ENCODE data around the gene KRT23. TPM values are rescaled to one million over a fixed set of nuclear protein-coding genes. Genes with fewer than 3 reads are reported as not detected.

The KRT23 gene, protein sequence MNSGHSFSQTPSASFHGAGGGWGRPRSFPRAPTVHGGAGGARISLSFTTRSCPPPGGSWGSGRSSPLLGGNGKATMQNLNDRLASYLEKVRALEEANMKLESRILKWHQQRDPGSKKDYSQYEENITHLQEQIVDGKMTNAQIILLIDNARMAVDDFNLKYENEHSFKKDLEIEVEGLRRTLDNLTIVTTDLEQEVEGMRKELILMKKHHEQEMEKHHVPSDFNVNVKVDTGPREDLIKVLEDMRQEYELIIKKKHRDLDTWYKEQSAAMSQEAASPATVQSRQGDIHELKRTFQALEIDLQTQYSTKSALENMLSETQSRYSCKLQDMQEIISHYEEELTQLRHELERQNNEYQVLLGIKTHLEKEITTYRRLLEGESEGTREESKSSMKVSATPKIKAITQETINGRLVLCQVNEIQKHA
- not detected for total RNA-seq
- polyA plus RNA-seq: 1 to 10 TPM in 2 of 3 donors, not detected in 1; 1.1 to 2.6 TPM
- long read RNA-seq, donor 1: 0 reads
- long read RNA-seq, donor 2: 0 reads
- long read RNA-seq, donor 3: 0 reads
- long read RNA-seq, donor 4: 0 reads
- long read RNA-seq, donor 5: 0 reads
- long read RNA-seq, donor 6: 0 reads
- long read RNA-seq, donor 7: 0 reads
- long read RNA-seq, donor 8: 0 reads
- long read RNA-seq, donor 9: 0 reads
- long read RNA-seq, donor 10: 0 reads

DNA sequence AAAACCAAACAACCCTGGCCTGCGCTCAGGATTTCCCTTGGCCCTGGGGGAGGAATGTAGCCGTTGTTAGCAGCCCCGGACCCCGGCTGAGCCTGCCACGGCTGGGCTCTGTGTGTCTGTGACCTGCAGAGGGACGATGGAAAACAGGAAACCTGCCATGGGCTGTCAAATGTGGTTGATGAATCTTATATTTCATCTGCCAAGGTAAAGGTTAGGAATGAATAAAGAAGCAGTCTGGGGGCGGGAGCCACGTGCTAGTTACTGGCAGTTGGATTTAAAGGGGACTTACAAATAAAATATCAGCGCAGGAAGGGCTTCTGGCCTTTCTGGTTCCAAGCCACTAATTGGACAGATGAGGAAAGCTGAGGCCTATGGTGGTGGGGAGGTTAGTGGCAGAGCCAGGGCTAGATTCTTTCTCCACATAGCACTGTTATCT, at the start of gene KRT23:
Gene KRT23, minus strand, starts transcription at position 263 of the 436 bp plus-strand sequence. CDS start 1,043 bp downstream, outside the sequence.
- intact Hi-C loops (cut with DNase I; ENCODE audit: low total_unique reads): no loop called here
- Histone ChIP-seq H3K27me3 (no peaks in the 10 kb centered on the region), H3K9me3 (no peaks in the 10 kb centered on the region), H3K4me3 (no peak within 1 kb of the TSS), H3K27ac (no peak within 1 kb of the TSS), H3K36me3 (no peaks in the 10 kb centered on the region), H3K4me1 (peaks cover 0 to 10% (median 0%) of the 10 kb centered on the region in 4 donors)
- 19 to 33% (median 26%) methylated on average over 9 of the region's 9 CpGs for WGBS, 5 donors
- TF ChIP-seq EP300 (IDR thresholded peaks at IDR 0.05): no peak
- no peak for TF ChIP-seq POLR2A (IDR thresholded peaks at IDR 0.05)
- no peak for TF ChIP-seq POLR2AphosphoS5 (IDR thresholded peaks at IDR 0.05)
- no peak for TF ChIP-seq CTCF (IDR thresholded peaks at IDR 0.05)
- DNase-seq: peak; percentile 25 to 32

GRCh38 chr17:40986920-40987319, 49.5 kb upstream of the KRT23 start:
- peak in 1 of 2 donors; percentile 6 for DNase-seq
- Histone ChIP-seq H3K27ac (no peak overlapping the region), H3K9me3 (no peaks in the 10 kb centered on the region), H3K4me3 (no peak overlapping the region), H3K36me3 (no peaks in the 10 kb centered on the region), H3K4me1 (no peaks in the 10 kb centered on the region), H3K27me3 (peaks cover 0 to 29% (median 0%) of the 10 kb centered on the region in 3 donors)
- 49 to 62% (median 51%) methylated on average over 8 of the region's 8 CpGs for WGBS, 5 donors
- no peak for TF ChIP-seq EP300 (IDR thresholded peaks at IDR 0.05)
- TF ChIP-seq POLR2A (IDR thresholded peaks at IDR 0.05): no peak
- TF ChIP-seq POLR2AphosphoS5 (IDR thresholded peaks at IDR 0.05): no peak
- no peak for TF ChIP-seq CTCF (IDR thresholded peaks at IDR 0.05)
- intact Hi-C loops (cut with DNase I; ENCODE audit: low total_unique reads): no loop called here

DNA sequence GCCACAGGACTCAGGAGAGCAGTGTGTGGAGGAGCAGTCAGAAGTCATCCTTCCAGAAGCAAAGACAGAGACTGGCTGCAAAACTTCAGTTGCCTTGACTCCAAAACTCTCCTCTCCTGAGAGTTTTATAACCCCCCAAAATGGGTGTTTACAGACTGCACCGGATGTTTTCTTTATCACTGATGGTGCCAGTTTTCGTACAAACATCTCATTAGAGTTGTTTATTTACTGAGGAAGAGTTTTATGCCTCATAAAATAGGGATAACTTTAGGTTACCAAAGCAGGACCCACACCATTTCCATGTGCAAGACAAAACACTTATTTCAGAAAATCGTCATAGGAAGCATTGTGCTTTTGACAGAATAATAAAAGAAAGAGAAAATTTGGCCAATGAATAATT, 46.8 kb upstream of the KRT23 start, which contains the start of gene KRT40:
Gene KRT40, minus strand, starts transcription at position 101 of the 400 bp plus-strand sequence. Its CDS starts 53 bp downstream, at position 48.
- no peak for DNase-seq
- Histone ChIP-seq H3K27ac (no peak within 1 kb of the TSS), H3K4me3 (no peak within 1 kb of the TSS), H3K36me3 (no peaks in the 10 kb centered on the region), H3K9me3 (no peaks in the 10 kb centered on the region), H3K4me1 (no peaks in the 10 kb centered on the region), H3K27me3 (peaks cover 0 to 34% (median 0%) of the 10 kb centered on the region in 3 donors)
- TF ChIP-seq POLR2A (IDR thresholded peaks at IDR 0.05): no peak
- no peak for TF ChIP-seq POLR2AphosphoS5 (IDR thresholded peaks at IDR 0.05)
- no peak for TF ChIP-seq CTCF (IDR thresholded peaks at IDR 0.05)
- no peak for TF ChIP-seq EP300 (IDR thresholded peaks at IDR 0.05)
- intact Hi-C loops (cut with DNase I; ENCODE audit: low total_unique reads): no loop called here
- 40 to 48% (median 44%) methylated on average over 3 of the region's 3 CpGs for WGBS, 5 donors

DNA sequence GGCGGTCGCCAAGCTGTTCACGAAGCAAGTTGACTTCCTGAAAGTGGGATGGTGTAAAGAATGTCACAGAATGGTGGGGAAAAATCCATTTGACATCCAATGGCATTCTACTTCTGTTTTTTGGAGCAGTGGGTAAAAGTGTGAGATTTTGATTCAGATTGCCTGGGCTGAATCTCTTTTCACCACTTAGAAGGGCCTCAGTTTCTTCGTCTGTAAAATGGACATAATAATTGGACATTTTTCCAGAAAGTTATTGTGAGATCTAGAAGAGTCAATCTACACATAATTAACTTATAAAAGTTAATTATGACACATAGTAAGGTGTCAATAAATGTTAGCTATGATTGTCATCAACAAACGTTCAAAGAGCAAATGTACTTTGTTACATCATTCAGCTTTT, 43.7 kb upstream of the KRT23 start:
- Histone ChIP-seq H3K27me3 (peaks cover 0 to 34% (median 0%) of the 10 kb centered on the region in 3 donors), H3K36me3 (no peaks in the 10 kb centered on the region), H3K4me3 (no peak overlapping the region), H3K9me3 (no peaks in the 10 kb centered on the region), H3K4me1 (no peaks in the 10 kb centered on the region), H3K27ac (no peak overlapping the region)
- WGBS, 5 donors: 52 to 64% (median 61%) methylated on average over 5 of the region's 5 CpGs
- intact Hi-C loops (cut with DNase I; ENCODE audit: low total_unique reads): no loop called here
- DNase-seq: no peak
- TF ChIP-seq EP300 (IDR thresholded peaks at IDR 0.05) (no peak), POLR2A (IDR thresholded peaks at IDR 0.05) (no peak), CTCF (IDR thresholded peaks at IDR 0.05) (no peak), POLR2AphosphoS5 (IDR thresholded peaks at IDR 0.05) (no peak)

Data from stomach (tissue), 19 donors.